Measurements from ENCODE around the gene NFKBIL1. TPM values are rescaled to one million over a fixed set of nuclear protein-coding genes. Genes with fewer than 3 reads are reported as not detected.
A peak's percentile ranks its signal among the peaks of the same experiment; 100 is the strongest.

Gene NFKBIL1
- total RNA-seq, 1 experiment from 2014 or later = 15.1 TPM

- no peaks in the 10 kb centered on the region for H3K27me3 ChIP-seq (ENCODE audit: insufficient read depth, low read length)
- H3K23ac ChIP-seq (ENCODE audit: insufficient read length, low read depth, low read length) = no peak within 1 kb of the TSS
- H3K9me3 ChIP-seq (ENCODE audit: control insufficient read depth, low read depth, low read length) = no peaks in the 10 kb centered on the region
- peaks cover 37 to 46% (median 41%) of the 10 kb centered on the region in 3 experiments; a peak in 6 of 7 replicates for H3K36me3 Mint-ChIP-seq (ENCODE audit: insufficient read depth in 1 of 3, low read depth in 3 of 3)
- no peak within 1 kb of the TSS for H4K8ac ChIP-seq (replicated peaks; ENCODE audit: insufficient read length, low read depth, low read length)
- no peak within 1 kb of the TSS for H2BK20ac ChIP-seq (ENCODE audit: low read depth, low read length, poor library complexity, severe bottlenecking)
- no peak within 1 kb of the TSS for H3K18ac ChIP-seq (ENCODE audit: insufficient read length, low read depth, low read length)
- H2BK120ac ChIP-seq (ENCODE audit: low read depth, low read length, poor library complexity, severe bottlenecking) = no peak within 1 kb of the TSS
- H3T11ph ChIP-seq (ENCODE audit: low read length) = no peak within 1 kb of the TSS
- H3K4me3 Mint-ChIP-seq = peak within 1 kb of the TSS in 1 of 2 experiments; percentile 46; a peak in 2 of 5 replicates
- no peaks in the 10 kb centered on the region for H3K27me3 Mint-ChIP-seq (ENCODE audit: low read depth)
- H3K9me3 Mint-ChIP-seq = no peaks in the 10 kb centered on the region; a peak in 1 of 5 replicates
- no peak within 1 kb of the TSS for H3K4me2 ChIP-seq (ENCODE audit: insufficient read depth, insufficient read length, low read length)
- H3K27ac Mint-ChIP-seq = peak within 1 kb of the TSS in 2 of 3 experiments; percentile 52 to 67; a peak in 3 of 7 replicates
- H3K4ac ChIP-seq (ENCODE audit: low read depth, low read length) = no peak within 1 kb of the TSS
- no peak within 1 kb of the TSS for H4K5ac ChIP-seq (ENCODE audit: insufficient read length, low read depth, low read length)
- H3K4me1 ChIP-seq (ENCODE audit: insufficient read depth, low read length) = no peaks in the 10 kb centered on the region; the same call in 1 of the 2 replicates
- no peak within 1 kb of the TSS for H2AK5ac ChIP-seq (ENCODE audit: insufficient read length, low read length)
- no peak within 1 kb of the TSS for H3K9ac ChIP-seq (ENCODE audit: extremely low read depth, insufficient read length, low read length)
- no peak within 1 kb of the TSS for H3K56ac ChIP-seq (ENCODE audit: insufficient read length, low read depth, low read length)
- H3K4me1 Mint-ChIP-seq = peaks cover 23 to 33% of the 10 kb centered on the region in 2 experiments
- H3K79me2 ChIP-seq (ENCODE audit: insufficient read depth, low read length) = no peaks in the 10 kb centered on the region
- no peak within 1 kb of the TSS for H2AFZ ChIP-seq (ENCODE audit: low read length)
- H2BK5ac ChIP-seq (ENCODE audit: insufficient read length, low read length) = no peak within 1 kb of the TSS
- H3K23me2 ChIP-seq (ENCODE audit: insufficient read length, low read depth, low read length, poor library complexity, severe bottlenecking) = no peaks in the 10 kb centered on the region
- H4K20me1 ChIP-seq (ENCODE audit: control insufficient read depth, insufficient read depth, insufficient read length) = peaks cover 2% of the 10 kb centered on the region
- H4K91ac ChIP-seq (ENCODE audit: insufficient read length, low read depth, low read length) = no peak within 1 kb of the TSS
- WGBS (ENCODE audit: extremely low coverage, insufficient read length, low lambda C conversion rate) = no CpG with 5 or more reads among the region's 7 CpGs
- no peak for DNase-seq
- no peak for TF ChIP-seq CTCF (conservative IDR thresholded peaks at IDR 0.05)
- no peak within 1 kb of the TSS for H3K27ac ChIP-seq (ENCODE audit: insufficient read length, low read depth, low read length)
- H3K14ac ChIP-seq (ENCODE audit: insufficient read depth, low read length) = no peak within 1 kb of the TSS
- no peak within 1 kb of the TSS for H2BK15ac ChIP-seq (ENCODE audit: low read depth, low read length)
- no peak within 1 kb of the TSS for H2BK12ac ChIP-seq (ENCODE audit: insufficient read length, low read depth, low read length)
- peaks cover 1% of the 10 kb centered on the region for H3K79me1 ChIP-seq (ENCODE audit: insufficient read depth, low read depth, low read length, poor library complexity, severe bottlenecking)
Observed at GRCh38 chr6:31528821-31529328, 18.5 kb upstream of the NFKBIL1 start, which contains the start of gene MCCD1. Gene MCCD1 (plus strand): TSS chr6:31528962. CDS start chr6:31529015, 53 bp downstream.

Data from H9 (cell line).